GM19372 (cell line): ENCODE measurements around the gene CHST11.
A peak's percentile ranks its signal among the peaks of the same experiment; 100 is the strongest.

Source experiments
- ATAC-seq: cut with Tn5 transposase; IDR thresholded peaks from one replicate; pipeline ENCODE4 v1.9.1; 2021; ENCODE audit warnings: mild to moderate bottlenecking, low read depth, moderate library complexity; ENCODE audit not compliant: unreplicated experiment

CHST11 gene

GRCh38 chr12:104478396-104479122 lies 21.8 kb downstream of the CHST11 start:
- peak; percentile 77 for ATAC-seq

- no peak for ATAC-seq
Measured at GRCh38 chr12:104479123-104479662, 22.4 kb downstream of the CHST11 start.

GRCh38 chr12:104480012-104480411 lies 23.3 kb downstream of the CHST11 start:
- no peak for ATAC-seq

- no peak for ATAC-seq
Measured at GRCh38 chr12:104480826-104481440, 24.2 kb downstream of the CHST11 start.

GRCh38 chr12:104482113-104482512 lies 25.4 kb downstream of the CHST11 start:
- ATAC-seq, result no peak

GRCh38 chr12:104482748-104483147 lies 26.0 kb downstream of the CHST11 start:
- no peak for ATAC-seq

- no peak for ATAC-seq
Measured at GRCh38 chr12:104484079-104484478, 27.3 kb downstream of the CHST11 start.

- no peak for ATAC-seq
Measured at GRCh38 chr12:104485651-104486362, 29.1 kb downstream of the CHST11 start.

- ATAC-seq, result no peak
Measured at GRCh38 chr12:104486363-104486750, 29.6 kb downstream of the CHST11 start.

GRCh38 chr12:104486943-104487819 lies 30.4 kb downstream of the CHST11 start:
- ATAC-seq, result no peak

GRCh38 chr12:104488374-104488773 lies 31.6 kb downstream of the CHST11 start:
- ATAC-seq, result no peak

- no peak for ATAC-seq
Measured at GRCh38 chr12:104490186-104490585, 33.4 kb downstream of the CHST11 start.

GRCh38 chr12:104490850-104491249 lies 34.1 kb downstream of the CHST11 start:
- no peak for ATAC-seq

GRCh38 chr12:104493496-104493895 lies 36.7 kb downstream of the CHST11 start:
- ATAC-seq, result no peak

- ATAC-seq, result peak; percentile 60
Measured at GRCh38 chr12:104494137-104494792, 37.5 kb downstream of the CHST11 start.

GRCh38 chr12:104494793-104495158 lies 38.0 kb downstream of the CHST11 start:
- peak; percentile 44 for ATAC-seq

- ATAC-seq, result no peak
Measured at GRCh38 chr12:104495786-104496185, 39.0 kb downstream of the CHST11 start.

- no peak for ATAC-seq
Measured at GRCh38 chr12:104496336-104496735, 39.6 kb downstream of the CHST11 start.

- no peak for ATAC-seq
Measured at GRCh38 chr12:104498211-104498801, 41.6 kb downstream of the CHST11 start.
